H1 (cell line): ENCODE results near the gene LUZP1. TPM values are rescaled to one million over a fixed set of nuclear protein-coding genes. Genes with fewer than 3 reads are reported as not detected.
"Not testable (repeated sequence)": the region's sequence is repeated elsewhere in the genome, so short reads cannot be mapped to it uniquely, and the experiment has no call there.

ENCODE experiments used
- CTCF ChIA-PET: fragments of 300-600 bp; sonication (Branson Sonifier 250); formaldehyde crosslinking; loops from one replicate; lab custom pipeline; 2021; ENCODE audit not compliant: partially characterized antibody; lab: Charles Lee
- POLR2A ChIA-PET: fragments of 300-600 bp; sonication (Branson Sonifier 250); formaldehyde crosslinking; loops from one replicate; lab custom pipeline; 2021; ENCODE audit warnings: inconsistent platforms; ENCODE audit not compliant: partially characterized antibody; lab: Charles Lee
- DNase-seq, 2 experiments: peaks; one replicate each; pipeline versions ENCODE4 v3.0.0 to v3.0.0-alpha.2; 2010 to 2022; ENCODE audit warnings: low spot score in 2 of 2, low read depth in 1 of 2, mixed read lengths in 1 of 2
- FAIRE-seq: peaks from 2 replicates; lab custom pipeline; 2011; peaks lifted over from hg19 to GRCh38; lab: Jason Lieb, UNC
- H2AFZ ChIP-seq: 2 replicates; pipeline ENCODE4 v1.8.1; 2012; ENCODE audit warnings: low read length, inconsistent platforms
- H2AK5ac ChIP-seq: 2 replicates; pipeline ENCODE4 v1.6.1; 2013; ENCODE audit warnings: low read depth, low read length
- H2BK120ac ChIP-seq: replicated peaks from 2 replicates; pipeline ENCODE3; 2013; ENCODE audit warnings: low read depth, low read length, inconsistent platforms
- H2BK12ac ChIP-seq: 2 replicates; pipeline ENCODE4 v1.6.1; 2013; ENCODE audit warnings: low read depth, low read length
- H2BK15ac ChIP-seq: 2 replicates; pipeline ENCODE4 v1.6.1; 2013; ENCODE audit warnings: low read length
- H2BK20ac ChIP-seq: 2 replicates; pipeline ENCODE4 v1.6.1; 2013; ENCODE audit warnings: low read length
- H2BK5ac ChIP-seq: 2 replicates; pipeline ENCODE4 v1.6.1; 2013; ENCODE audit warnings: low read depth, low read length
- H3K14ac ChIP-seq: 2 replicates; pipeline ENCODE4 v1.6.1; 2013; ENCODE audit warnings: inconsistent platforms; ENCODE audit not compliant: insufficient read length
- H3K18ac ChIP-seq: 2 replicates; pipeline ENCODE4 v1.6.1; 2013; ENCODE audit warnings: low read length; ENCODE audit errors: extremely low read depth
- H3K23ac ChIP-seq: 2 replicates; pipeline ENCODE4 v1.6.1; 2013; ENCODE audit warnings: inconsistent platforms; ENCODE audit not compliant: insufficient read length
- H3K23me2 ChIP-seq: 2 replicates; pipeline ENCODE4 v1.6.1; 2013; ENCODE audit warnings: low read depth, low read length
- H3K27ac ChIP-seq: 2 replicates; pipeline ENCODE4 v1.6.1; 2011; ENCODE audit warnings: low read depth, low read length, inconsistent platforms
- H3K27me3 ChIP-seq, 4 experiments: replicated peaks in 1 of 4; 1 replicate in 1 of 4; 2 replicates in 3 of 4; pipeline versions ENCODE4 v1.6.1 to v1.8.1; 2011 to 2013; ENCODE audit warnings: low read length in 3 of 4, mild to moderate bottlenecking in 3 of 4, inconsistent platforms in 2 of 4, mixed read lengths in 2 of 4, moderate library complexity in 1 of 4; ENCODE audit not compliant: control insufficient read depth in 3 of 4, insufficient read depth in 3 of 4; ENCODE audit errors: extremely low read depth in 1 of 4
- H3K36me3 ChIP-seq, 4 experiments: 2 replicates each; pipeline versions ENCODE4 v1.6.1 to v1.8.1; 2011 to 2013; ENCODE audit warnings: mild to moderate bottlenecking in 4 of 4, low read length in 3 of 4, moderate library complexity in 2 of 4, control low read depth in 1 of 4, inconsistent platforms in 1 of 4; ENCODE audit not compliant: insufficient read depth in 4 of 4, control insufficient read depth in 2 of 4
- H3K4ac ChIP-seq: replicated peaks from 2 replicates; pipeline ENCODE3; 2013; ENCODE audit warnings: low read length, low read depth, mixed read lengths, inconsistent platforms; ENCODE audit not compliant: insufficient read length
- H3K4me1 ChIP-seq, 4 experiments: replicated peaks in 1 of 4; 1 replicate in 1 of 4; 2 replicates in 3 of 4; pipeline versions ENCODE4 v1.6.1 to v1.8.1; 2011 to 2013; ENCODE audit warnings: low read length in 3 of 4, inconsistent platforms in 2 of 4, mixed read lengths in 1 of 4; ENCODE audit not compliant: insufficient read depth in 4 of 4, control insufficient read depth in 3 of 4
- H3K4me2 ChIP-seq, 2 experiments: 2 replicates each; pipeline versions ENCODE4 v1.6.1 to v1.8.1; 2011 to 2013; ENCODE audit warnings: low read depth in 2 of 2, low read length in 2 of 2, control low read depth in 1 of 2, inconsistent platforms in 1 of 2, mild to moderate bottlenecking in 1 of 2; ENCODE audit not compliant: insufficient read depth in 1 of 2
- H3K4me3 ChIP-seq, 4 experiments: fragments of 200-600, 300-600 bp in 1 of 4; sonication (generic), shearing (Covaris generic), sonication (Bioruptor Twin) in 1 of 4; 2 replicates each; pipeline versions ENCODE4 v1.5.1 to v1.8.1; 2011 to 2016; ENCODE audit warnings: low read length in 4 of 4, low read depth in 3 of 4, control low read depth in 2 of 4, inconsistent platforms in 2 of 4, mild to moderate bottlenecking in 2 of 4, mixed read lengths in 1 of 4, moderate library complexity in 1 of 4; ENCODE audit not compliant: insufficient read depth in 2 of 4; ENCODE audit errors: extremely low read depth in 1 of 4
- H3K56ac ChIP-seq: replicated peaks from 2 replicates; pipeline ENCODE3; 2013; ENCODE audit warnings: low read depth, mild to moderate bottlenecking, mixed read lengths, low read length, inconsistent platforms; ENCODE audit not compliant: insufficient read length
- H3K79me1 ChIP-seq: 2 replicates; pipeline ENCODE4 v1.6.1; 2013; ENCODE audit warnings: low read depth, low read length, control low read depth
- H3K79me2 ChIP-seq, 2 experiments: 2 replicates each; pipeline versions ENCODE4 v1.6.1 to v1.8.1; 2012 to 2013; ENCODE audit warnings: low read length in 2 of 2, mild to moderate bottlenecking in 2 of 2, inconsistent platforms in 1 of 2; ENCODE audit not compliant: insufficient read depth in 2 of 2, control insufficient read depth in 1 of 2
- H3K9ac ChIP-seq, 4 experiments: replicated peaks in 1 of 4; 1 replicate in 1 of 4; 2 replicates in 3 of 4; pipeline versions ENCODE4 v1.6.1 to v1.8.1; 2011 to 2013; ENCODE audit warnings: low read depth in 3 of 4, low read length in 3 of 4, control low read depth in 2 of 4, mild to moderate bottlenecking in 2 of 4, moderate library complexity in 2 of 4, inconsistent platforms in 1 of 4; ENCODE audit errors: extremely low read depth in 1 of 4
- H3K9me3 ChIP-seq, 2 experiments: 2 replicates each; pipeline versions ENCODE4 v1.6.1 to v1.8.1; 2012 to 2013; ENCODE audit warnings: mild to moderate bottlenecking in 2 of 2, moderate library complexity in 2 of 2, control low read depth in 1 of 2, inconsistent platforms in 1 of 2, low read depth in 1 of 2, low read length in 1 of 2, mixed read lengths in 1 of 2; ENCODE audit not compliant: insufficient read depth in 2 of 2
- H4K20me1 ChIP-seq, 2 experiments: replicated peaks in 1 of 2; 2 replicates each; pipeline versions ENCODE3 to v1.8.1; 2011 to 2013; ENCODE audit warnings: inconsistent platforms in 2 of 2, low read length in 2 of 2, mild to moderate bottlenecking in 1 of 2; ENCODE audit not compliant: insufficient read depth in 2 of 2, control insufficient read depth in 1 of 2
- H4K5ac ChIP-seq: 2 replicates; pipeline ENCODE4 v1.6.1; 2013; ENCODE audit warnings: low read length, low read depth, mixed read lengths, inconsistent platforms; ENCODE audit not compliant: insufficient read length
- H4K8ac ChIP-seq: 2 replicates; pipeline ENCODE4 v1.8.0; 2013; ENCODE audit warnings: mild to moderate bottlenecking, moderate library complexity, low read length, inconsistent platforms; ENCODE audit not compliant: insufficient read depth; ENCODE audit errors: extremely low read depth
- H4K91ac ChIP-seq: replicated peaks from 2 replicates; pipeline ENCODE3; 2013; ENCODE audit warnings: low read length, mixed read lengths, inconsistent platforms; ENCODE audit not compliant: insufficient read length
- WGBS, 2 experiments: shearing (Covaris generic) in 1 of 2; methylation state at CpG; one replicate each; pipeline versions ENCODE4 v1.1.6 to v1.1.7; 2013 to 2015; ENCODE audit warnings: low lambda C conversion rate in 2 of 2, mixed read lengths in 2 of 2, inconsistent platforms in 1 of 2, low coverage in 1 of 2, missing lambda C conversion rate in 1 of 2; ENCODE audit not compliant: insufficient replicate concordance in 2 of 2, insufficient coverage in 1 of 2, insufficient read length in 1 of 2; ENCODE audit errors: extremely low coverage in 1 of 2, missing lambda C conversion rate in 1 of 2; 5-methylcytosine and 5-hydroxymethylcytosine counted together
- polyA plus RNA-seq, 7 experiments: library from polyadenylated mRNA; depleted of rRNA in 3 of 7; stranded (reverse) in 5 of 7; unstranded in 2 of 7; fragments of >200 nt in 5 of 7; fragments of 200-250 nt in 2 of 7; gene quantifications; 1 replicate in 5 of 7; 2 replicates in 1 of 7; 4 replicates in 1 of 7; pipeline versions ENCODE4 v1.2.1 to v1.2.3, GENCODE V29; 2011 to 2013; ENCODE audit warnings: missing spikeins in 2 of 7, mixed read lengths in 2 of 7
- total RNA-seq: library from RNA; stranded (reverse); fragmentation: NEBNext Ultra II Directional; extraction: Animal tissue kit (Norgen Biotek cat#: 25700); gene quantifications from 2 replicates; pipeline ENCODE4 v1.2.1, GENCODE V29; 2021

LUZP1 gene
- total and polyA plus RNA-seq, 2 of the 8 experiments (the other 6 are each of a cell fraction or from before 2014, with no cell fraction given): 14.0 to 60.5 TPM

- not testable (repeated sequence) for H3K9ac ChIP-seq, H3K79me1 ChIP-seq, H3K36me3 ChIP-seq, H3K27me3 ChIP-seq, H3K4ac ChIP-seq, H2AK5ac ChIP-seq, H2BK20ac ChIP-seq, H3K14ac ChIP-seq, H3K4me1 ChIP-seq, H4K91ac ChIP-seq, DNase-seq, H3K27ac ChIP-seq, H2BK15ac ChIP-seq, H4K8ac ChIP-seq, H3K23ac ChIP-seq, H3K9me3 ChIP-seq, H3K18ac ChIP-seq, H3K4me3 ChIP-seq, H3K79me2 ChIP-seq, FAIRE-seq, H2BK12ac ChIP-seq, H3K56ac ChIP-seq, H2AFZ ChIP-seq, H4K20me1 ChIP-seq, H4K5ac ChIP-seq, H2BK5ac ChIP-seq, H3K23me2 ChIP-seq, H2BK120ac ChIP-seq, H3K4me2 ChIP-seq
- 97% methylated on average over 12 of the region's 13 CpGs; no CpG with 5 or more reads in 1 of the 2 experiments for WGBS, 2 experiments
- CTCF ChIA-PET: interaction anchor here (0.8 to 27.4 kb wide), 7 partner anchors 9 to 212 kb away, joined by 3 to 705 read pairs (median 5); partner anchors contain the start of gene HTR1D
- POLR2A ChIA-PET: interaction anchor here (1.1 kb wide), 1 partner anchor 155 kb away, joined by 3 read pairs; the partner anchor contains the start of gene HNRNPR
Observed at GRCh38 chr1:23188936-23189452, 20.3 kb upstream of the LUZP1 start.
